ENCODE measurements around the gene MPDU1.

The MPDU1 gene

GRCh38 chr17:7583253-7584109, at the start of gene MPDU1:
TSS of gene MPDU1 (plus strand) at chr17:7583852. CDS start at chr17:7583863, 11 bp downstream.
- DNase-seq = peak; percentile 95

- DNase-seq = no peak
These were observed 45.6 kb upstream of the MPDU1 start for GRCh38 chr17:7538050-7538449.

GRCh38 chr17:7538891-7539545, 44.6 kb upstream of the MPDU1 start:
- no peak for DNase-seq

GRCh38 chr17:7541074-7541621, 42.5 kb upstream of the MPDU1 start:
- no peak for DNase-seq

- DNase-seq = no peak
These were observed 38.7 kb upstream of the MPDU1 start for GRCh38 chr17:7544911-7545310.

- DNase-seq = peak; percentile 12
These were observed 34.9 kb upstream of the MPDU1 start, which contains the start of gene TNFSF12 for GRCh38 chr17:7548585-7549400. TSS of gene TNFSF12 (plus strand) at chr17:7549058. CDS start at chr17:7549154, 96 bp downstream.

GRCh38 chr17:7549401-7550055, 34.1 kb upstream of the MPDU1 start:
- no peak for DNase-seq

GRCh38 chr17:7550344-7550743, 33.3 kb upstream of the MPDU1 start:
- DNase-seq = no peak

- no peak for DNase-seq
These were observed 32.3 kb upstream of the MPDU1 start for GRCh38 chr17:7551396-7551795.

GRCh38 chr17:7552621-7553051, 31.0 kb upstream of the MPDU1 start:
- no peak for DNase-seq

GRCh38 chr17:7553356-7553755, 30.3 kb upstream of the MPDU1 start:
- DNase-seq = no peak

- DNase-seq = no peak
These were observed 28.2 kb upstream of the MPDU1 start for GRCh38 chr17:7555320-7555948.

- DNase-seq = no peak
These were observed 27.0 kb upstream of the MPDU1 start for GRCh38 chr17:7556627-7557026.

GRCh38 chr17:7557147-7557764, 26.4 kb upstream of the MPDU1 start:
- no peak for DNase-seq

- DNase-seq = peak; percentile 42
These were observed 25.7 kb upstream of the MPDU1 start for GRCh38 chr17:7557775-7558543.

- DNase-seq = no peak
These were observed 24.9 kb upstream of the MPDU1 start, which contains the start of gene TNFSF13 for GRCh38 chr17:7558544-7559319. TSS of gene TNFSF13 (plus strand) at chr17:7558750. CDS start at chr17:7559040, 290 bp downstream.

GRCh38 chr17:7559320-7560171, 24.1 kb upstream of the MPDU1 start:
- no peak for DNase-seq

GRCh38 chr17:7560172-7561027, 23.3 kb upstream of the MPDU1 start:
- no peak for DNase-seq

Data from NCI-H345 (cell line).